AG20443 (cell line): ENCODE data around the gene MYL11.
"Not testable (repeated sequence)": the region's sequence is repeated elsewhere in the genome, so short reads cannot be mapped to it uniquely, and the experiment has no call there.

Experiments used
- DNase-seq: peaks from one replicate; pipeline ENCODE4 v3.0.0; 2012; ENCODE audit warnings: low spot score, mixed read lengths

MYL11 gene

GRCh38 chr16:30374538-30374937 lies at the start of gene MYL11:
MYL11 (plus strand) TSS chr16:30374802; CDS start chr16:30374858, 56 bp downstream.
- DNase-seq = no peak

GRCh38 chr16:30334473-30334989 lies 40.1 kb upstream of the MYL11 start:
- DNase-seq = peak; percentile 69

GRCh38 chr16:30335028-30335597 lies 39.5 kb upstream of the MYL11 start:
- DNase-seq = peak; percentile 76

- no peak for DNase-seq
Measured at GRCh38 chr16:30335598-30336474, 38.8 kb upstream of the MYL11 start.

GRCh38 chr16:30337964-30338357 lies 36.6 kb upstream of the MYL11 start:
- not testable (repeated sequence) for DNase-seq

GRCh38 chr16:30338715-30339114 lies 35.9 kb upstream of the MYL11 start:
- not testable (repeated sequence) for DNase-seq

GRCh38 chr16:30340621-30341020 lies 34.0 kb upstream of the MYL11 start:
- no peak for DNase-seq

GRCh38 chr16:30341971-30342370 lies 32.6 kb upstream of the MYL11 start:
- not testable (repeated sequence) for DNase-seq

- DNase-seq = no peak
Measured at GRCh38 chr16:30342751-30343490, 31.7 kb upstream of the MYL11 start.

GRCh38 chr16:30343491-30343820 lies 31.1 kb upstream of the MYL11 start:
- not testable (repeated sequence) for DNase-seq

GRCh38 chr16:30346286-30346685 lies 28.3 kb upstream of the MYL11 start:
- no peak for DNase-seq

GRCh38 chr16:30348113-30348512 lies 26.5 kb upstream of the MYL11 start:
- no peak for DNase-seq

- DNase-seq = no peak
Measured at GRCh38 chr16:30348929-30349328, 25.7 kb upstream of the MYL11 start.

GRCh38 chr16:30349675-30350074 lies 24.9 kb upstream of the MYL11 start:
- DNase-seq = no peak

GRCh38 chr16:30350134-30350871 lies 24.3 kb upstream of the MYL11 start:
- no peak for DNase-seq

GRCh38 chr16:30351001-30351441 lies 23.6 kb upstream of the MYL11 start:
- DNase-seq = no peak

GRCh38 chr16:30351586-30352419 lies 22.8 kb upstream of the MYL11 start:
- DNase-seq = peak; percentile 86

- DNase-seq = no peak
Measured at GRCh38 chr16:30352488-30353401, 21.9 kb upstream of the MYL11 start.

GRCh38 chr16:30353438-30354129 lies 21.0 kb upstream of the MYL11 start:
- no peak for DNase-seq
